Neuronal stem cell (in vitro differentiated cells): ENCODE data around the gene IQGAP3.
A peak's percentile ranks its signal among the peaks of the same experiment; 100 is the strongest.

Source experiments
- DNase-seq: peaks from one replicate; pipeline ENCODE4 v3.0.0-alpha.2; 2013; ENCODE audit warnings: low spot score
- H2AFZ ChIP-seq: one replicate; pipeline ENCODE4 v1.6.1; 2013; ENCODE audit warnings: mild to moderate bottlenecking, low read length, inconsistent platforms
- H2AK5ac ChIP-seq: 2 replicates; pipeline ENCODE4 v1.6.1; 2013; ENCODE audit warnings: low read depth, mild to moderate bottlenecking, inconsistent platforms, low read length, moderate library complexity, mixed read lengths
- H2BK120ac ChIP-seq: 2 replicates; pipeline ENCODE4 v1.6.1; 2013; ENCODE audit warnings: low read depth, mild to moderate bottlenecking, inconsistent platforms, low read length, moderate library complexity, mixed read lengths
- H2BK12ac ChIP-seq: one replicate; pipeline ENCODE4 v1.6.1; 2013; ENCODE audit warnings: low read length, inconsistent platforms
- H2BK15ac ChIP-seq: 2 replicates; pipeline ENCODE4 v1.6.1; 2013; ENCODE audit warnings: mild to moderate bottlenecking, low read length, inconsistent platforms, mixed read lengths
- H2BK5ac ChIP-seq: one replicate; pipeline ENCODE4 v1.6.1; 2013; ENCODE audit warnings: inconsistent platforms, mild to moderate bottlenecking, low read length, moderate library complexity
- H3K14ac ChIP-seq: one replicate; pipeline ENCODE4 v1.6.1; 2013; ENCODE audit warnings: low read length, inconsistent platforms
- H3K18ac ChIP-seq: 2 replicates; pipeline ENCODE4 v1.6.1; 2013; ENCODE audit warnings: low read length, inconsistent platforms
- H3K23ac ChIP-seq: 2 replicates; pipeline ENCODE4 v1.6.1; 2013; ENCODE audit warnings: low read depth, mild to moderate bottlenecking, mixed read lengths, low read length, inconsistent platforms; ENCODE audit not compliant: poor library complexity
- H3K27ac ChIP-seq: replicated peaks from 3 replicates; pipeline ENCODE4 v1.5.1; 2013; ENCODE audit warnings: low read length, inconsistent platforms
- H3K27me3 ChIP-seq, 3 experiments: 2 replicates each; pipeline ENCODE4 v1.6.1; 2013; ENCODE audit warnings: low read length in 3 of 3, mild to moderate bottlenecking in 2 of 3, inconsistent platforms in 1 of 3, low read depth in 1 of 3, mixed read lengths in 1 of 3, moderate library complexity in 1 of 3; ENCODE audit not compliant: control insufficient read depth in 3 of 3, insufficient read depth in 3 of 3
- H3K36me3 ChIP-seq, 2 donors: replicated peaks in 1 of 2; 2 replicates each; pipeline ENCODE4 v1.6.1; 2013; ENCODE audit warnings: low read length in 2 of 2; ENCODE audit not compliant: control insufficient read depth in 2 of 2, insufficient read depth in 2 of 2
- H3K4ac ChIP-seq: 2 replicates; pipeline ENCODE4 v1.6.1; 2013; ENCODE audit warnings: inconsistent platforms, mild to moderate bottlenecking, low read length, moderate library complexity
- H3K4me1 ChIP-seq, 2 donors: 1 replicate in 1 of 2; 2 replicates in 1 of 2; pipeline ENCODE4 v1.6.1; 2013; ENCODE audit warnings: low read length in 2 of 2, low read depth in 1 of 2; ENCODE audit not compliant: control insufficient read depth in 2 of 2, insufficient read depth in 1 of 2
- H3K4me2 ChIP-seq: one replicate; pipeline ENCODE4 v1.6.1; 2013; ENCODE audit warnings: mild to moderate bottlenecking, low read length, inconsistent platforms; ENCODE audit not compliant: insufficient read depth, poor library complexity, severe bottlenecking
- H3K4me3 ChIP-seq, 2 donors: 2 replicates each; pipeline ENCODE4 v1.5.1; 2013; ENCODE audit warnings: low read length in 2 of 2, mild to moderate bottlenecking in 2 of 2, inconsistent platforms in 1 of 2, moderate library complexity in 1 of 2
- H3K79me1 ChIP-seq: one replicate; pipeline ENCODE4 v1.6.1; 2013; ENCODE audit warnings: low read depth, mild to moderate bottlenecking, inconsistent platforms, low read length, moderate library complexity
- H3K9ac ChIP-seq: one replicate; pipeline ENCODE4 v1.6.1; 2013; ENCODE audit warnings: mild to moderate bottlenecking, low read depth, low read length, inconsistent platforms; ENCODE audit not compliant: poor library complexity
- H3K9me3 ChIP-seq, 2 donors: replicated peaks in 1 of 2; 2 replicates each; pipeline versions ENCODE3 to v1.6.1; 2013; ENCODE audit warnings: low read length in 2 of 2, mild to moderate bottlenecking in 2 of 2, inconsistent platforms in 1 of 2, low read depth in 1 of 2, mixed read lengths in 1 of 2, moderate library complexity in 1 of 2; ENCODE audit not compliant: control insufficient read depth in 2 of 2, insufficient read depth in 1 of 2
- H4K8ac ChIP-seq: one replicate; pipeline ENCODE4 v1.6.1; 2013; ENCODE audit warnings: low read depth, mild to moderate bottlenecking, inconsistent platforms, low read length, moderate library complexity
- H4K91ac ChIP-seq: one replicate; pipeline ENCODE4 v1.6.1; 2013; ENCODE audit warnings: low read length, low read depth, mild to moderate bottlenecking, inconsistent platforms; ENCODE audit not compliant: poor library complexity
- WGBS, 2 donors: extraction: QIAGEN DNeasy Blood & Tissue Kit; methylation state at CpG; one replicate each; pipeline ENCODE4 v1.1.7; 2013; ENCODE audit warnings: missing lambda C conversion rate in 2 of 2, mixed read lengths in 1 of 2; ENCODE audit not compliant: insufficient read length in 2 of 2, insufficient replicate concordance in 1 of 2; ENCODE audit errors: extremely low coverage in 2 of 2; 5-methylcytosine and 5-hydroxymethylcytosine counted together

Gene IQGAP3

DNA sequence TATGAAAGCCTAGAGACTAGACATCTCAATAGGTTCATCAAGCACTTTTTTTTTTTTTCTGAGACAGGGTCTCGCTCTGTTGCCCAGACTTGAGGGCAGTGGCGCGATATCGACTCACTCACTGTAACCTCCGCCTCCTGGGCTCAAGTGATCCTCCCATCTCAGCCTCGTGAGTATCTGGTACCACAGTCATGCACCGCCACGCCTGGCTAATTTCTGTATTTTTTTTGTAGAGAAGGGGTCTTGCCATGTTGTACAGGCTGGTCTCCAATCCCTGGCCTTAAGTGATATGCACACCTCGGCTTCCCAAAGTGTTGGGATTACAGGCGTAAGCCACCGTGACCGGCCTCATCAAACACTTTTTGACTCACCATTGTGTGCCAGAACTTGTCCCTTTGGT, 29.5 kb upstream of the IQGAP3 start:
- DNase-seq, result no peak
- peak overlapping the region; percentile 82 for H3K27ac ChIP-seq
- H3K4ac ChIP-seq, result no peak overlapping the region
- H2AFZ ChIP-seq, result peak overlapping the region; percentile 93
- no peak overlapping the region for H3K18ac ChIP-seq
- peak overlapping the region; percentile 30 for H2BK5ac ChIP-seq
- H3K23ac ChIP-seq, result no peak overlapping the region
- no peak overlapping the region for H2BK120ac ChIP-seq
- peaks cover 2 to 5% of the 10 kb centered on the region in 2 donors for H3K4me1 ChIP-seq
- no peak overlapping the region for H2BK12ac ChIP-seq
- peaks cover 15 to 29% of the 10 kb centered on the region in 2 donors for H3K36me3 ChIP-seq
- H4K8ac ChIP-seq, result no peak overlapping the region
- peak overlapping the region; percentile 54 for H3K4me2 ChIP-seq
- H3K9me3 ChIP-seq, result no peaks in the 10 kb centered on the region
- no peaks in the 10 kb centered on the region for H3K27me3 ChIP-seq
- WGBS, 2 donors, result no CpG with 5 or more reads among the region's 12 CpGs
- no peak overlapping the region for H2AK5ac ChIP-seq
- peak overlapping the region; percentile 74 to 86 for H3K4me3 ChIP-seq
- H3K9ac ChIP-seq, result no peak overlapping the region
- no peak overlapping the region for H4K91ac ChIP-seq
- no peak overlapping the region for H3K14ac ChIP-seq
- no peak overlapping the region for H2BK15ac ChIP-seq
- H3K79me1 ChIP-seq, result peaks cover 4% of the 10 kb centered on the region

DNA sequence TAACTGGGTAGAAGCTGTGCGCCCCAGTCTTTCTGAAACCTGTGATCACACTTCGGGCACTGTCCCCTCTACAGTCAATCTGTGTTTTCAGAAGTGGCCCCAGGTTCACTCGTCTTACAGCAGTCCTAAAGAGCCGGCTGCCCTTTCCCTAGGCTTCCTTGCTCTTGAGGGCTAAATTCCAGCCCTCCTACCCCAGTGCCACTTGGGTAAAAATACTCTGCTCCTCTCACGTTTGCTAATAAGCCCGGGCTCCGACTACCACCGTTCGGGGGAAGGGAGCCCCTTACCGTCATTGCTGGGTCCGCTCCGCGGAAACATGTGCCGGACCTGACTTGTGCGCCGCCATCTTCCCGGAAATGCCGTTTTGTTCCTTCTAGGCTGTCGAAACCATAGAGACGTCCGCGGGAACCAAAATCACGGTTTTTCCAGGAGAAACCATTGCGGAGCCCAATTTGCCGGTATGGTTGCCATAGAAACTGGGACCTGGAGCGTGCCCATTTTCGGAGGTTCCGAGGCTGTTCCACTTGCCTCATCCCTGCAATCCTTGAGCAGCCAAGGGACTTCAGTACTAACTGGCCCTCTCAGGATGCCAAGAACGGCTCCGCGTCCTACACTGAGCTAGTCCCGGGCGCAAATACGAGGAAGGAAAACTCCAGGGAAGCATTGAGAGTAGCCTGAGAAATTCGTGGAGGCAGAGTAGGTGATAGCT, 28.9 kb upstream of the IQGAP3 start, which contains the start of gene GPATCH4:
TSS of gene GPATCH4 (minus strand) at position 358 of the 709 bp plus-strand sequence.
- no peak within 1 kb of the TSS for H3K23ac ChIP-seq
- H2AFZ ChIP-seq, result peak within 1 kb of the TSS; percentile 93
- peak within 1 kb of the TSS; percentile 72 for H3K4me2 ChIP-seq
- no peak within 1 kb of the TSS for H4K91ac ChIP-seq
- no peaks in the 10 kb centered on the region for H3K9me3 ChIP-seq
- H3K9ac ChIP-seq, result peak within 1 kb of the TSS; percentile 75
- peak within 1 kb of the TSS; percentile 74 to 86 for H3K4me3 ChIP-seq
- no peak within 1 kb of the TSS for H2BK120ac ChIP-seq
- H4K8ac ChIP-seq, result no peak within 1 kb of the TSS
- H3K27ac ChIP-seq, result peak within 1 kb of the TSS; percentile 82
- no peaks in the 10 kb centered on the region for H3K27me3 ChIP-seq
- no peak within 1 kb of the TSS for H2AK5ac ChIP-seq
- peak within 1 kb of the TSS; percentile 83 for H3K18ac ChIP-seq
- peak within 1 kb of the TSS; percentile 30 for H2BK5ac ChIP-seq
- peaks cover 4% of the 10 kb centered on the region for H3K79me1 ChIP-seq
- no peak within 1 kb of the TSS for H3K14ac ChIP-seq
- H3K4ac ChIP-seq, result no peak within 1 kb of the TSS
- no peak within 1 kb of the TSS for H2BK15ac ChIP-seq
- peaks cover 19 to 35% of the 10 kb centered on the region in 2 donors for H3K36me3 ChIP-seq
- H2BK12ac ChIP-seq, result no peak within 1 kb of the TSS
- peak; percentile 73 for DNase-seq
- H3K4me1 ChIP-seq, result peaks cover 2 to 5% of the 10 kb centered on the region in 2 donors
- WGBS, 2 donors, result no CpG with 5 or more reads among the region's 35 CpGs

DNA sequence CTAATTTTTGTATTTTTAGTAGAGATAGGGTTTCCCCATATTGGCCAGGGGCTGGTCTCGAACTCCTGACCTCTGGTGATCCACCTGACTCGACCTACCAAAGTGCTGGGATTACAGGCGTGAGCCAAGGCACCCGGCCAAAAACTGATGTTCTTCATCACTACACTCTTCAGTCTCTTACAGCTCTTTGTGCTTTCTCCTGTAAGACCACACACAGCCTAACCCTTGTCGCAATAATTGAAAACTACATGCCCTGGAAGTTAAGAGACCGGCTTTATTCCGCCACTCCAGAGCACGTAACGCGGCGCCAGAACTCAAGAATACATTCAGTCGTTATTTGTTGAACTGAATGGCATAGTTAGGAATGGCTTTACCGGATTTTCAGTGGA, 28.4 kb upstream of the IQGAP3 start:
- no peaks in the 10 kb centered on the region for H3K27me3 ChIP-seq
- H2BK120ac ChIP-seq, result no peak overlapping the region
- no peak overlapping the region for H2BK15ac ChIP-seq
- no peaks in the 10 kb centered on the region for H3K9me3 ChIP-seq
- DNase-seq, result no peak
- H3K14ac ChIP-seq, result no peak overlapping the region
- H3K79me1 ChIP-seq, result peaks cover 4% of the 10 kb centered on the region
- no peak overlapping the region for H3K9ac ChIP-seq
- no peak overlapping the region for H3K27ac ChIP-seq
- no peak overlapping the region for H4K91ac ChIP-seq
- no peak overlapping the region for H3K18ac ChIP-seq
- no peak overlapping the region for H2AK5ac ChIP-seq
- H4K8ac ChIP-seq, result no peak overlapping the region
- peak overlapping the region; percentile 74 to 86 for H3K4me3 ChIP-seq
- H3K4ac ChIP-seq, result no peak overlapping the region
- no peak overlapping the region for H3K23ac ChIP-seq
- H3K4me2 ChIP-seq, result peak overlapping the region; percentile 72
- peaks cover 2 to 5% of the 10 kb centered on the region in 2 donors for H3K4me1 ChIP-seq
- H2AFZ ChIP-seq, result peak overlapping the region; percentile 93
- no CpG with 5 or more reads among the region's 13 CpGs for WGBS, 2 donors
- no peak overlapping the region for H2BK5ac ChIP-seq
- H3K36me3 ChIP-seq, result peaks cover 25 to 40% of the 10 kb centered on the region in 2 donors
- H2BK12ac ChIP-seq, result no peak overlapping the region

DNA sequence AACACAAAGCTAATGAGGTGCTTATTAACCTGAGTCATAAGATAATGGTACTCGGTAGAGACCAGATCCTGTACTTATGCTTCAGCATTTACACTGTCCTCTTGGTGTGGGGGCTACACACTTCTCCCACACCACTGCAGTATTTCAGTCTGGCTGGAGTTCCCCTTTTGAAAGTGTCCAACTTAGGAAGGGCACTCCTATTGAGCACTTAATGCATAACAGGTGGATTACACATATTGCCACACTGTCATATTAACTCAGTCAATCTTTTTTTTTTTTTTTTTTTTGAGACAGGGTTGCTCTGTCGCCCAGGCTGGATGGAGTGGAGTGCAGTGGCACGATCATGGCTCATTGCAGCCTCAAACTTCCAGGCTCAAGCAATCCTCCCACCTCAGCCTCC, 27.4 kb upstream of the IQGAP3 start:
- no peak for DNase-seq
- H3K23ac ChIP-seq, result no peak overlapping the region
- no peak overlapping the region for H3K14ac ChIP-seq
- H3K18ac ChIP-seq, result no peak overlapping the region
- H3K9me3 ChIP-seq, result no peaks in the 10 kb centered on the region
- WGBS, 2 donors, result no CpG with 5 or more reads among the region's 3 CpGs
- H3K27ac ChIP-seq, result no peak overlapping the region
- no peak overlapping the region for H3K4ac ChIP-seq
- H2BK12ac ChIP-seq, result no peak overlapping the region
- H4K8ac ChIP-seq, result no peak overlapping the region
- no peak overlapping the region for H2AFZ ChIP-seq
- no peak overlapping the region for H3K4me2 ChIP-seq
- H3K4me1 ChIP-seq, result peaks cover 4 to 5% of the 10 kb centered on the region in 2 donors
- H3K4me3 ChIP-seq, result peak overlapping the region in 1 of 2 donors; percentile 17
- no peak overlapping the region for H3K9ac ChIP-seq
- no peak overlapping the region for H4K91ac ChIP-seq
- no peak overlapping the region for H2AK5ac ChIP-seq
- H3K27me3 ChIP-seq, result no peaks in the 10 kb centered on the region
- H3K79me1 ChIP-seq, result peaks cover 4% of the 10 kb centered on the region
- H2BK5ac ChIP-seq, result no peak overlapping the region
- H2BK120ac ChIP-seq, result no peak overlapping the region
- H2BK15ac ChIP-seq, result no peak overlapping the region
- H3K36me3 ChIP-seq, result peaks cover 30 to 50% of the 10 kb centered on the region in 2 donors
